ENCODE results near the gene C1GALT1C1L. TPM values are rescaled to one million over a fixed set of nuclear protein-coding genes. Genes with fewer than 3 reads are reported as not detected.

C1GALT1C1L gene
- total RNA-seq, 3 donors from 2014 or later (not counting 1 experiment from before 2014, with no cell fraction given), result not detected

GRCh38 chr2:43675646-43676321 is 445 bp downstream of the C1GALT1C1L start:
- H3K4me1 Mint-ChIP-seq, result peaks cover 8 to 10% of the 10 kb centered on the region in 2 donors
- WGBS (ENCODE audit: insufficient coverage), result 80% methylated on average over 14 of the region's 14 CpGs
- Histone ChIP-seq H3K27ac (ENCODE audit: low read length) (no peak overlapping the region), H3K9me3 (ENCODE audit: control insufficient read depth, insufficient read depth, low read length) (no peaks in the 10 kb centered on the region), H3K4me1 (ENCODE audit: control insufficient read depth, insufficient read depth, low read length) (peaks cover 3% of the 10 kb centered on the region), H3K4me3 (ENCODE audit: low read length) (no peak overlapping the region), H3K27me3 (ENCODE audit: control insufficient read depth, insufficient read depth, low read length) (peaks cover 3% of the 10 kb centered on the region), H3K36me3 (ENCODE audit: control insufficient read depth, insufficient read depth, low read length) (no peaks in the 10 kb centered on the region)
- intact Hi-C loops (cut with micrococcal nuclease), result no loop called here
- H3K9me3 Mint-ChIP-seq, result peaks cover 0 to 2% of the 10 kb centered on the region in 2 donors
- no peaks in the 10 kb centered on the region for H3K36me3 Mint-ChIP-seq
- no peak overlapping the region for H3K27ac Mint-ChIP-seq
- peaks cover 21 to 44% of the 10 kb centered on the region in 2 donors for H3K27me3 Mint-ChIP-seq (ENCODE audit: low read depth in 2 of 2)
- no peak overlapping the region for H3K4me3 Mint-ChIP-seq
- ATAC-seq (no peak), DNase-seq (no peak)
- TF ChIP-seq, protein P1, sequence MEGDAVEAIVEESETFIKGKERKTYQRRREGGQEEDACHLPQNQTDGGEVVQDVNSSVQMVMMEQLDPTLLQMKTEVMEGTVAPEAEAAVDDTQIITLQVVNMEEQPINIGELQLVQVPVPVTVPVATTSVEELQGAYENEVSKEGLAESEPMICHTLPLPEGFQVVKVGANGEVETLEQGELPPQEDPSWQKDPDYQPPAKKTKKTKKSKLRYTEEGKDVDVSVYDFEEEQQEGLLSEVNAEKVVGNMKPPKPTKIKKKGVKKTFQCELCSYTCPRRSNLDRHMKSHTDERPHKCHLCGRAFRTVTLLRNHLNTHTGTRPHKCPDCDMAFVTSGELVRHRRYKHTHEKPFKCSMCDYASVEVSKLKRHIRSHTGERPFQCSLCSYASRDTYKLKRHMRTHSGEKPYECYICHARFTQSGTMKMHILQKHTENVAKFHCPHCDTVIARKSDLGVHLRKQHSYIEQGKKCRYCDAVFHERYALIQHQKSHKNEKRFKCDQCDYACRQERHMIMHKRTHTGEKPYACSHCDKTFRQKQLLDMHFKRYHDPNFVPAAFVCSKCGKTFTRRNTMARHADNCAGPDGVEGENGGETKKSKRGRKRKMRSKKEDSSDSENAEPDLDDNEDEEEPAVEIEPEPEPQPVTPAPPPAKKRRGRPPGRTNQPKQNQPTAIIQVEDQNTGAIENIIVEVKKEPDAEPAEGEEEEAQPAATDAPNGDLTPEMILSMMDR (IDR thresholded peaks at IDR 0.05), result no peak

DNA sequence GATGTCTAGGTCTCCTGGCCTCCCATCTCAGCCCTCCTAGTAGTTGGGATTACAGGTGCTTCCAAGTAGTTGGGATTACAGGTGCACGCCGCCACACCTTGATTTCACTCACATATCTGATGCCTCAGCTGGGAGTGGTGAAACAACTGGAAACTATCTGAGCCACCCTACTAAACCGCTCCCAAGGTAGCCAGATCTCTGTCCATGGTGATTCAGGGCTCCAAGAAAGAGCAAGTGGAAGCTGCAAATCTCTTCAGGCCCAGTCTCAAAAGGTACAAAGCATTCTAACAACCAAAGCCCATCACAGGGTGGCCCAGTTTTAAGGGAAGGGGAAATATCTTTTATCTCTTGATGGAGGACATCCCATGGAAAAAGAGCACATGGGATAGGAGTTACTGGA is 19.0 kb downstream of the C1GALT1C1L start:
- H3K36me3 ChIP-seq (ENCODE audit: control insufficient read depth, insufficient read depth, low read length), result no peaks in the 10 kb centered on the region
- Mint-ChIP-seq H3K4me3 (no peak overlapping the region), H3K4me1 (no peaks in the 10 kb centered on the region), H3K27ac (no peak overlapping the region), H3K9me3 (no peaks in the 10 kb centered on the region), H3K36me3 (no peaks in the 10 kb centered on the region), H3K27me3 (ENCODE audit: low read depth in 2 of 2) (peaks cover 13 to 27% of the 10 kb centered on the region in 2 donors)
- H3K27ac ChIP-seq (ENCODE audit: low read length), result no peak overlapping the region
- H3K27me3 ChIP-seq (ENCODE audit: control insufficient read depth, insufficient read depth, low read length), result peaks cover 3% of the 10 kb centered on the region
- intact Hi-C loops (cut with micrococcal nuclease), result no loop called here
- DNase-seq (no peak), ATAC-seq (no peak)
- no peak overlapping the region for H3K4me3 ChIP-seq (ENCODE audit: low read length)
- no peaks in the 10 kb centered on the region for H3K4me1 ChIP-seq (ENCODE audit: control insufficient read depth, insufficient read depth, low read length)
- 95% methylated on average over 3 of the region's 3 CpGs for WGBS (ENCODE audit: insufficient coverage)
- TF ChIP-seq, protein P1 (IDR thresholded peaks at IDR 0.05), result no peak
- H3K9me3 ChIP-seq (ENCODE audit: control insufficient read depth, insufficient read depth, low read length), result no peaks in the 10 kb centered on the region

- Histone ChIP-seq H3K4me1 (ENCODE audit: control insufficient read depth, insufficient read depth, low read length) (no peaks in the 10 kb centered on the region), H3K9me3 (ENCODE audit: control insufficient read depth, insufficient read depth, low read length) (no peaks in the 10 kb centered on the region), H3K36me3 (ENCODE audit: control insufficient read depth, insufficient read depth, low read length) (no peaks in the 10 kb centered on the region), H3K27me3 (ENCODE audit: control insufficient read depth, insufficient read depth, low read length) (peaks cover 3% of the 10 kb centered on the region), H3K27ac (ENCODE audit: low read length) (no peak overlapping the region), H3K4me3 (ENCODE audit: low read length) (no peak overlapping the region)
- Mint-ChIP-seq H3K27ac (no peak overlapping the region), H3K36me3 (no peaks in the 10 kb centered on the region), H3K9me3 (no peaks in the 10 kb centered on the region), H3K4me3 (no peak overlapping the region), H3K27me3 (ENCODE audit: low read depth in 2 of 2) (peaks cover 13 to 27% of the 10 kb centered on the region in 2 donors), H3K4me1 (no peaks in the 10 kb centered on the region)
- DNase-seq (no peak), ATAC-seq (no peak)
- TF ChIP-seq, protein P1 (IDR thresholded peaks at IDR 0.05), result no peak
- intact Hi-C loops (cut with micrococcal nuclease), result no loop called here
- WGBS (ENCODE audit: insufficient coverage), result 87% methylated on average over 2 of the region's 2 CpGs
Observed at GRCh38 chr2:43653506-43653905, 22.7 kb downstream of the C1GALT1C1L start.
